Loucy (cell line): ENCODE measurements around the gene MIA.
"Not testable (repeated sequence)": the region's sequence is repeated elsewhere in the genome, so short reads cannot be mapped to it uniquely, and the experiment has no call there.

Experiments used
- CTCF ChIP-seq: fragments of 200-600 bp; sonication (generic); conservative IDR thresholded peaks from 2 replicates; pipeline ENCODE4 v1.5.1; 2014; ENCODE audit warnings: mild to moderate bottlenecking, antibody characterized with exemption, low read length
- EZH2phosphoT487 ChIP-seq: fragments of 200-600 bp; IDR thresholded peaks from 2 replicates; pipeline ENCODE4 v1.6.1; 2018; ENCODE audit warnings: antibody characterized with exemption, mild to moderate bottlenecking, moderate library complexity, borderline replicate concordance

GRCh38 chr19:40810649-40811408, 35.5 kb downstream of the MIA start:
- TF ChIP-seq CTCF, EZH2phosphoT487: not testable (repeated sequence)
